GM12878 (cell line): ENCODE results near the gene ZKSCAN1. TPM values are rescaled to one million over a fixed set of nuclear protein-coding genes. Genes with fewer than 3 reads are reported as not detected.
"Not testable (repeated sequence)": the region's sequence is repeated elsewhere in the genome, so short reads cannot be mapped to it uniquely, and the experiment has no call there.

Experiments used
- ATAC-seq: fragments of 200-7000 bp; cut with Tn5 transposase; 3 replicates; pipeline ENCODE4 v1.9.1; 2020; ENCODE audit warnings: mild to moderate bottlenecking, moderate library complexity
- BruUV-seq: library from RNA; stranded (reverse); fragments of 400-500 nt; replicated peaks from 2 replicates; lab custom pipeline; 2021; lab: Mats Ljungman, UMichigan
- CTCF ChIA-PET: fragments of 300-600 bp; sonication (Branson Sonifier 250); formaldehyde crosslinking; extraction: SDS; loops from one replicate; lab custom pipeline; 2021; ENCODE audit warnings: inconsistent platforms; lab: Yijun Ruan, JAX
- POLR2A ChIA-PET: fragments of 350-600 bp; formaldehyde crosslinking; extraction: SDS; loops from one replicate; lab custom pipeline; 2021; ENCODE audit warnings: inconsistent platforms; lab: Charles Lee
- RAD21 ChIA-PET: fragments of 300-600 bp; sonication (Branson Sonifier 250); formaldehyde crosslinking; loops from one replicate; lab custom pipeline; 2023; ENCODE audit warnings: antibody characterized with exemption; ENCODE audit not compliant: unreplicated experiment; lab: Charles Lee
- SMC1A ChIA-PET: fragments of 300-600 bp; sonication (Branson Sonifier 250); formaldehyde crosslinking; loops from one replicate; lab custom pipeline; 2023; ENCODE audit not compliant: unreplicated experiment, uncharacterized antibody; lab: Charles Lee
- DNase-seq: peaks from one replicate; pipeline ENCODE4 v3.0.0-alpha.2; 2011; ENCODE audit warnings: low read depth, low spot score
- FAIRE-seq: peaks from 3 replicates; lab custom pipeline; 2011; peaks lifted over from hg19 to GRCh38; lab: Jason Lieb, UNC
- H2AFZ ChIP-seq: 2 replicates; pipeline ENCODE4 v1.6.0; 2011; ENCODE audit warnings: low read depth, low read length, control low read depth; ENCODE audit not compliant: control insufficient read depth
- H3K27ac ChIP-seq: 2 replicates; pipeline ENCODE4 v1.5.1; 2011; ENCODE audit warnings: control low read depth; ENCODE audit not compliant: control insufficient read depth, insufficient read depth
- H3K27me3 ChIP-seq, 2 experiments: replicated peaks in 1 of 2; 2 replicates each; pipeline versions ENCODE4 v1.6.0 to v1.6.1; 2011; ENCODE audit warnings: low read length in 1 of 2; ENCODE audit not compliant: control insufficient read depth in 2 of 2, insufficient read depth in 2 of 2
- H3K36me3 ChIP-seq, 2 experiments: 2 replicates each; pipeline ENCODE4 v1.5.1; 2011; ENCODE audit warnings: low read length in 1 of 2; ENCODE audit not compliant: control insufficient read depth in 2 of 2, insufficient read depth in 2 of 2
- H3K4me1 ChIP-seq: 2 replicates; pipeline ENCODE4 v1.6.1; 2011; ENCODE audit warnings: mild to moderate bottlenecking, low read length, moderate library complexity, mixed read lengths; ENCODE audit not compliant: control insufficient read depth, insufficient read depth
- H3K4me2 ChIP-seq: 2 replicates; pipeline ENCODE4 v1.6.0; 2011; ENCODE audit warnings: control low read depth; ENCODE audit not compliant: control insufficient read depth, insufficient read depth
- H3K4me3 ChIP-seq: fragments of 200-600 bp; sonication (generic); 2 replicates; pipeline ENCODE4 v1.5.1; 2016
- H3K79me2 ChIP-seq: 2 replicates; pipeline ENCODE4 v1.6.0; 2011; ENCODE audit warnings: low read length; ENCODE audit not compliant: control insufficient read depth, insufficient read depth
- H3K9ac ChIP-seq: 2 replicates; pipeline ENCODE4 v1.8.0; 2011; ENCODE audit warnings: low read length, control low read depth, mixed read lengths; ENCODE audit not compliant: control insufficient read depth, insufficient read depth
- H3K9me3 ChIP-seq: replicated peaks from 3 replicates; pipeline ENCODE4 v1.5.1; 2011; ENCODE audit warnings: mild to moderate bottlenecking, low read length; ENCODE audit not compliant: control insufficient read depth, insufficient read depth
- H4K20me1 ChIP-seq: 2 replicates; pipeline ENCODE4 v1.6.0; 2011; ENCODE audit not compliant: control insufficient read depth, insufficient read depth
- NR2C2 ChIP-seq: IDR thresholded peaks from 2 replicates; pipeline ENCODE4 v1.6.1; 2011; ENCODE audit warnings: borderline replicate concordance, low read depth; ENCODE audit not compliant: control insufficient read depth, insufficient read length
- PAX8 ChIP-seq: fragments of 450-650 bp; IDR thresholded peaks from 2 replicates; pipeline ENCODE4 v1.6.1; 2017; ENCODE audit warnings: mild to moderate bottlenecking, moderate library complexity
- SMAD1 ChIP-seq: fragments of 450-650 bp; IDR thresholded peaks from 2 replicates; pipeline ENCODE4 v1.6.1; 2018; ENCODE audit warnings: mild to moderate bottlenecking, low read depth; ENCODE audit not compliant: partially characterized antibody
- TAF1 ChIP-seq: IDR thresholded peaks from 2 replicates; pipeline ENCODE4 v1.6.1; 2011; ENCODE audit warnings: mild to moderate bottlenecking, low read depth, low read length, borderline replicate concordance
- TCF3 ChIP-seq: IDR thresholded peaks from 2 replicates; pipeline ENCODE4 v1.6.1; 2012; ENCODE audit warnings: low read depth, mild to moderate bottlenecking, low read length, borderline replicate concordance; ENCODE audit not compliant: insufficient read depth
- ZBED1 ChIP-seq: IDR thresholded peaks from 2 replicates; pipeline ENCODE4 v1.6.1; 2016; ENCODE audit warnings: borderline replicate concordance
- ZSCAN29 ChIP-seq: fragments of 450-650 bp; IDR thresholded peaks from 2 replicates; pipeline ENCODE4 v1.6.1; 2017; ENCODE audit warnings: mild to moderate bottlenecking, moderate library complexity
- WGBS: methylation state at CpG from one replicate; pipeline ENCODE4 v1.1.6; 2016; ENCODE audit warnings: low lambda C conversion rate; ENCODE audit not compliant: insufficient replicate concordance, insufficient coverage; ENCODE audit errors: missing lambda C conversion rate; 5-methylcytosine and 5-hydroxymethylcytosine counted together
- in situ Hi-C: fragments of 300-500 bp; cut with MboI; formaldehyde crosslinking; loops from 9 replicates; pipeline ENCODE4 v1.14.3; 2018; ENCODE audit warnings: mixed read lengths
- intact Hi-C: fragments of 100-400 bp; cut with micrococcal nuclease; formaldehyde crosslinking; loops from one replicate; pipeline ENCODE4 v1.14.2; 2022; ENCODE audit not compliant: unreplicated experiment
- polyA plus RNA-seq, 11 experiments: library from polyadenylated mRNA; depleted of rRNA in 4 of 11; unstranded in 6 of 11; stranded (reverse) in 5 of 11; fragments of >200 nt; fragmentation: Nextera tagmentation in 4 of 11; fragmentation: Illumina TruSeq in 1 of 11; extraction: Ambion mirVana in 4 of 11; extraction: Trizol in 1 of 11; gene quantifications; 1 replicate in 1 of 11; 2 replicates in 10 of 11; pipeline versions ENCODE4 v1.2.1 to v1.2.3, GENCODE V29; 2011 to 2016; ENCODE audit warnings: inconsistent platforms in 2 of 11, missing spikeins in 2 of 11, low read depth in 1 of 11
- total RNA-seq, 4 experiments: library from RNA; depleted of rRNA in 3 of 4; stranded (reverse); fragments of >200 nt in 3 of 4; fragmentation: Illumina TruSeq in 1 of 4; extraction: Trizol in 1 of 4; gene quantifications; 2 replicates each; pipeline versions ENCODE4 v1.2.1 to v1.2.3, GENCODE V29; 2013 to 2021
- TF ChIP-seq, protein P1 (sequence below), 3 experiments: IDR thresholded peaks in 2 of 3; conservative IDR thresholded peaks in 1 of 3; 2 replicates each; pipeline ENCODE4 v1.5.1; 2011; ENCODE audit warnings: low read depth in 3 of 3, low read length in 3 of 3, mild to moderate bottlenecking in 3 of 3, control low read depth in 2 of 3, moderate library complexity in 2 of 3, inconsistent platforms in 1 of 3, mixed read lengths in 1 of 3; ENCODE audit not compliant: control insufficient read depth in 2 of 3, insufficient read depth in 1 of 3; ENCODE audit errors: extremely low read depth in 1 of 3
- TF ChIP-seq, protein P2 (sequence below): fragments of 450-650 bp; IDR thresholded peaks from 2 replicates; pipeline ENCODE4 v1.6.1; 2017; ENCODE audit warnings: mild to moderate bottlenecking, low read depth, inconsistent platforms; ENCODE audit not compliant: poor library complexity, severe bottlenecking

ZKSCAN1 gene
- total and polyA plus RNA-seq, 10 of the 15 experiments (the other 5 are each of a cell fraction or from before 2014, with no cell fraction given) = 3.2 to 34.4 (median 18.1) TPM

DNA sequence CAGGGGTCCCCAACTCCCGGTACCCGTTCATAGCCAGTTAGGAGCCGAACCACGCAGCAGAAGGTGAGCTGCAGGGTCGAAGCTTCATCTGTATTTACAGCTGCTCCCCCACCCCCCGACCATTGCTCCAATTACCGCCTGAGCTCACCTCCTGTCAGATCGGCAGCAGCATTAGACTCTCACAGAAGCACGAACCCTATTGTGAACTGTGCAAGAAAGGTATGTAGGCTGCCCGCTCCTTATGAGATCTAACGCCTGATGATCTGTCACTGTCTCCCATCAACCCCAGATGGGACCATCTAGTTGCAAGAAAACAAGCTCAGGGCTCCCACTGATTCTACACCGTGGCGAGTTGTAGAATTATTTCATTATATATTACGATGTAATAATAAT, 24.9 kb upstream of the ZKSCAN1 start (continued):
- TF ChIP-seq ZSCAN29 = no peak
- TF ChIP-seq, protein P1, sequence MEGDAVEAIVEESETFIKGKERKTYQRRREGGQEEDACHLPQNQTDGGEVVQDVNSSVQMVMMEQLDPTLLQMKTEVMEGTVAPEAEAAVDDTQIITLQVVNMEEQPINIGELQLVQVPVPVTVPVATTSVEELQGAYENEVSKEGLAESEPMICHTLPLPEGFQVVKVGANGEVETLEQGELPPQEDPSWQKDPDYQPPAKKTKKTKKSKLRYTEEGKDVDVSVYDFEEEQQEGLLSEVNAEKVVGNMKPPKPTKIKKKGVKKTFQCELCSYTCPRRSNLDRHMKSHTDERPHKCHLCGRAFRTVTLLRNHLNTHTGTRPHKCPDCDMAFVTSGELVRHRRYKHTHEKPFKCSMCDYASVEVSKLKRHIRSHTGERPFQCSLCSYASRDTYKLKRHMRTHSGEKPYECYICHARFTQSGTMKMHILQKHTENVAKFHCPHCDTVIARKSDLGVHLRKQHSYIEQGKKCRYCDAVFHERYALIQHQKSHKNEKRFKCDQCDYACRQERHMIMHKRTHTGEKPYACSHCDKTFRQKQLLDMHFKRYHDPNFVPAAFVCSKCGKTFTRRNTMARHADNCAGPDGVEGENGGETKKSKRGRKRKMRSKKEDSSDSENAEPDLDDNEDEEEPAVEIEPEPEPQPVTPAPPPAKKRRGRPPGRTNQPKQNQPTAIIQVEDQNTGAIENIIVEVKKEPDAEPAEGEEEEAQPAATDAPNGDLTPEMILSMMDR (IDR thresholded peaks at IDR 0.05 in 2 of 3, conservative IDR thresholded peaks at IDR 0.05 in 1 of 3; ENCODE audit: control insufficient read depth in 2 of 3, extremely low read depth in 1 of 3, insufficient read depth in 1 of 3, low read depth in 3 of 3, low read length in 3 of 3) = no peak
- no peak for TF ChIP-seq TAF1
- no peak for TF ChIP-seq TCF3
- TF ChIP-seq, protein P2, sequence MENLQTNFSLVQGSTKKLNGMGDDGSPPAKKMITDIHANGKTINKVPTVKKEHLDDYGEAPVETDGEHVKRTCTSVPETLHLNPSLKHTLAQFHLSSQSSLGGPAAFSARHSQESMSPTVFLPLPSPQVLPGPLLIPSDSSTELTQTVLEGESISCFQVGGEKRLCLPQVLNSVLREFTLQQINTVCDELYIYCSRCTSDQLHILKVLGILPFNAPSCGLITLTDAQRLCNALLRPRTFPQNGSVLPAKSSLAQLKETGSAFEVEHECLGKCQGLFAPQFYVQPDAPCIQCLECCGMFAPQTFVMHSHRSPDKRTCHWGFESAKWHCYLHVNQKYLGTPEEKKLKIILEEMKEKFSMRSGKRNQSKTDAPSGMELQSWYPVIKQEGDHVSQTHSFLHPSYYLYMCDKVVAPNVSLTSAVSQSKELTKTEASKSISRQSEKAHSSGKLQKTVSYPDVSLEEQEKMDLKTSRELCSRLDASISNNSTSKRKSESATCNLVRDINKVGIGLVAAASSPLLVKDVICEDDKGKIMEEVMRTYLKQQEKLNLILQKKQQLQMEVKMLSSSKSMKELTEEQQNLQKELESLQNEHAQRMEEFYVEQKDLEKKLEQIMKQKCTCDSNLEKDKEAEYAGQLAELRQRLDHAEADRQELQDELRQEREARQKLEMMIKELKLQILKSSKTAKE = no peak
- no peak for TF ChIP-seq ZBED1
- TF ChIP-seq PAX8 = no peak
- no peak for TF ChIP-seq SMAD1
- TF ChIP-seq NR2C2 = no peak
- TF ChIP-seq, all 136 proteins: peak for 0

DNA sequence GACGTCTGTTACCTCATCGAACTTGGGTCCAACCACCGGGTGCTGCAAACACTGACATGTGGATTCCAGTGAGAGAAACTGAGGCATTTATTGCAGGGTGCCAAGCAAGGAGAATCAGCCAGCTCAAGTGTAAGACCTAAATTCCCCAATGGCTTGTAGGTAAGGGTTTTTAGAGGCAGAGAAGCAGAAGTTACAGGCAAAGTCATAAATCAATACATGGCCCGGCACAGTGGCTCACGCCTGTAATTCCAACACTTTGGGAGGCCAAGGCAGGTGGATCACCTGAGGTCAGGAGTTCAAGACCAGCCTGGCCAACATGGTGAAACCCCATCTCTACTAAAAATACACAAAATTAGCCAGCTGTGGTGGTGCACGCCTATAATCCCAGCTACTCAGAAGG, 23.9 kb upstream of the ZKSCAN1 start:
- DNase-seq, H3K9me3 ChIP-seq, FAIRE-seq, POLR2A ChIA-PET, BruUV-seq, H3K79me2 ChIP-seq, H3K4me2 ChIP-seq, ATAC-seq, H3K27ac ChIP-seq, H3K27me3 ChIP-seq, H3K4me1 ChIP-seq, H2AFZ ChIP-seq, H3K4me3 ChIP-seq, H3K36me3 ChIP-seq, H3K9ac ChIP-seq, H4K20me1 ChIP-seq: not testable (repeated sequence)
- in situ Hi-C loops (loop anchor here (5.0 kb wide), 1 partner anchor 74 kb away; the partner anchor contains the start of gene TRIM4), intact Hi-C loops (loop anchor here (5.0 kb wide), 1 partner anchor 136 kb away; the partner anchor contains the start of gene MBLAC1)
- RAD21 ChIA-PET = interaction anchor here (1.7 to 3.8 kb wide), 5 partner anchors 11 to 139 kb away, joined by 4 to 16 read pairs (median 10); partner anchors contain the start of gene TRIM4
- SMC1A ChIA-PET = interaction anchor here (0.7 to 7.4 kb wide), 6 partner anchors 12 to 1583 kb away, joined by 3 to 86 read pairs (median 4); partner anchors contain the start of gene TRIM4
- CTCF ChIA-PET = interaction anchor here (0.6 to 13.0 kb wide), 13 partner anchors 13 to 157 kb away, joined by 3 to 178 read pairs (median 4); partner anchors contain the start of genes AZGP1, LAMTOR4 and TRIM4
- 24% methylated on average over 6 of the region's 6 CpGs for WGBS
